Stimulated activated CD8-positive, alpha-beta memory T cell treated with anti-CD3 and anti-CD28 coated beads, Interleukin-15, amount 100 ng/mL, for 24 hours (primary cell): ENCODE data around the gene CLEC2D.
"Not testable (repeated sequence)": the region's sequence is repeated elsewhere in the genome, so short reads cannot be mapped to it uniquely, and the experiment has no call there.

ENCODE experiments used
- DNase-seq: peaks from one replicate; pipeline ENCODE4 v3.0.0-alpha.2; 2020; ENCODE audit warnings: low read depth

Gene CLEC2D

DNA sequence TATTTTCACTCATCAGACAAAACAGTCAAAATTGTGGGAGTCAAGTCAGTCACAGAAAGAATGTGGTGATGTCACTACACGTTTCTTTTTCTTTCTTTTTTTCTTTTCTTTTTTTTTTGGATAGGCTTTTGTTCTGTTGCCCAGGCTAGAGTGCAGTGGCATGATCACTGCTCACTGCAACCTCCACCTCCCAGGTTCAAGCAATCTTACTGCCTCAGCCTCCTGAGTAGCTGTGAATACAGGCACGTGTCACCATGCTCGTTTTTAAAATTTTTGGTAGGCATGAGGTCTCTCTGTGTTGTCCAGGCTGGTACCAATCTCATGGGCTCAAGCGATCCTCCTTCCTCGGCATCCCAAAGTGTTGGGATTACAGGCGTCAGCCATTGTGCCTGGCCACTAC, 61.1 kb downstream of the CLEC2D start:
- no peak for DNase-seq

DNA sequence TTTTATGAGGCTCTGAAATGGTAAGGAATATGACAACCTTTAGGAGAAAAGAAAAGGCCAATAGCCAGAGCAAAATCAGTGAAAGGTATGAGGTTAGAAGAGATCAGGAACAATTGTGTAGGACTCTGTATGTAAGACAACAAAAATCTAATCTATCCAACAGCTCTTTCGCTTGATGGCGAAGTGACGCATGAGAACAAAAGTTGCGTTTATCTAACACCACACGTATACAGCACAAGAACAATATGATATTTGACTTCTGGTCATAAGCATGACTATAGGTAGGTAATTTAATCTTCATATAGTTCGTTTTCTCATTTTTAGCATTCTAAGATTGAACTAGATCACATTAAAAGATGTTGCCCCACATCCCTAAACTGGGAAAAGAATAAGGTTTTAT, 61.9 kb downstream of the CLEC2D start:
- no peak for DNase-seq

- no peak for DNase-seq
Measured at GRCh38 chr12:9731797-9732196, 62.3 kb downstream of the CLEC2D start.

- DNase-seq: no peak
Measured at GRCh38 chr12:9732921-9733461, 63.5 kb downstream of the CLEC2D start, which contains the start of gene CLECL1. Gene CLECL1 (minus strand): TSS chr12:9733097.

DNA sequence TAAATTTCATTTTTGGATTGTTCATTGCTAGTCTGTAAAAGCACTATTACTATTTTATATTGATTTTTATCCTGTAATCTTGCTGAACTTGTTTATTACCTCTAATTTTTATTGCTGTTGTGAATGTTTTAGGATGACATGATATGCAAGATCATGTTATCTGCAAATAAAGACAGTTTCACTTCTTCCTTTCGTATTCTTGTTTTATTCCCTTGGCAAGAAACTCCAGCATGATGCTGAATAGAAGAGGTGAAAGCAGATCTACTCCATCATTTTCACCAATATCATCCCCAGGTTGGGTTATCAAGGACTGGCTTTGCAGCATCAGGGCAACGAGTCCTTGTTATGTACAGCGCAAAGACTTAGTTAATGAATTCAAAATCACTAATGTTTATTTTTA, 66.1 kb downstream of the CLEC2D start:
- DNase-seq: no peak

- DNase-seq: no peak
Measured at GRCh38 chr12:9736936-9737705, 67.6 kb downstream of the CLEC2D start.

GRCh38 chr12:9738905-9739304, 69.4 kb downstream of the CLEC2D start:
- DNase-seq: not testable (repeated sequence)

- DNase-seq: not testable (repeated sequence)
Measured at GRCh38 chr12:9739404-9740105, 70.0 kb downstream of the CLEC2D start.

- no peak for DNase-seq
Measured at GRCh38 chr12:9740106-9740750, 70.7 kb downstream of the CLEC2D start.

DNA sequence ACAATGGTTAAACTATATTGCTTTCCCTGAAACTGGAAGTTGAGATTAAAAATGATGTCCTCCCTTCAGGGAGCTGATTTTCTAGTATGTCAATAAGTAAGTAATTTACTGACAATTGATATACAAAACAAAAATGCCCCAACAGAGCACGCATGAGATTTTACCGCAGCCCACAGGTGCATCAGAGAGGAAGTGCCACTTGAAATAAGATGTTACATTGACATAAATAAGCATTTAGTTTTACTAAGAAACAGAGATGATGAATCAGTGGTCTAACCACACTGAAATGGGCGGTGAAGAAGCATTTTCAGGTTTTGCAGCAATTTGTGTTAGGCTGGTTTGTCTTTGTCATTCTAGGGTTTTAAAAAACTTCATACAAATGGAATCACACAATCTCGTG, 72.2 kb downstream of the CLEC2D start:
- DNase-seq: no peak

DNA sequence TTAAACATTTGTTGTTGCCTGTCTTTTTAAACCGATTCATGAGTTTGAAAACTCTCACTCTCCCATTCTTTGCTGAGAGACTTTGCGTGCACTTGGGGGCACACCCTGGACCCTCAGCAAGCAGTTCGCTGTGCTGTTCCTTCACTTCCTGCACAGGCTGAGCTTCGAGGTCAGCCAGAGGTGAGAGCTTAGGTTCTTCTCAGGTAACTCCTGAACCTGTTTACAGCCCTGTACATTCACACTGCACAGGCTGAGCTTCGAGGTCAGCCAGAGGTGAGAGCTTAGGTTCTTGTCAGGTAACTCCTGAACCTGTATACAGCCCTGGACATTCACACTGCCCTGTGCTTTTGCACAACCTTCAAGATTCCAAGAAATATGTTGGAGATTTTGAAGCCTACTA, 73.1 kb downstream of the CLEC2D start:
- no peak for DNase-seq

GRCh38 chr12:9745199-9745598, 75.7 kb downstream of the CLEC2D start:
- DNase-seq: no peak
